NCI-H1417 treated with DMSO at 0.1 percent for 48 hours (cell line): ENCODE results near the gene DIP2C.
"Not testable (repeated sequence)": the region's sequence is repeated elsewhere in the genome, so short reads cannot be mapped to it uniquely, and the experiment has no call there.

Experiments used
- DNase-seq: peaks from one replicate; lab custom pipeline; 2025; lab: John Stamatoyannopoulos, UW

The DIP2C gene

GRCh38 chr10:697097-697875 lies 7.8 kb upstream of the DIP2C start:
- DNase-seq = no peak

DNA sequence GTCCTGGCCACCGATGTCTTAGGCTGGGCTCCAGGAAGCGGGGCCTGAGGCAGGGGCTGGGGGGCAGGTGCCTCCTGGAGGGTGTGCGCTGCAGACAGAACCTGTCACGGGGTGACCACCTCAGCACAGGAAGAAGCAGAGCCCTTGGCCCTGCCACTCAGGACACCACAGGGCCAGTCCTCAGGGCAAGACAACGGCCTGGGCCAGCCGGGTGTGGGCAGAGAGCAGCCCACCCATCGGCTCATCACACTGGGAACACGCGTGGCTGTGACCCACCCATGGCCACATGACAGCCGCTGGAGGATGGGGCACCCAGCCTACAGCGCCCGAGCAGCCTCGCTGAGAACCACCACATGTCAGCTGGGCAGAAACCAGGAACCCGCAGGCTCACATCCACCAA lies 5.9 kb upstream of the DIP2C start:
- DNase-seq = no peak

DNA sequence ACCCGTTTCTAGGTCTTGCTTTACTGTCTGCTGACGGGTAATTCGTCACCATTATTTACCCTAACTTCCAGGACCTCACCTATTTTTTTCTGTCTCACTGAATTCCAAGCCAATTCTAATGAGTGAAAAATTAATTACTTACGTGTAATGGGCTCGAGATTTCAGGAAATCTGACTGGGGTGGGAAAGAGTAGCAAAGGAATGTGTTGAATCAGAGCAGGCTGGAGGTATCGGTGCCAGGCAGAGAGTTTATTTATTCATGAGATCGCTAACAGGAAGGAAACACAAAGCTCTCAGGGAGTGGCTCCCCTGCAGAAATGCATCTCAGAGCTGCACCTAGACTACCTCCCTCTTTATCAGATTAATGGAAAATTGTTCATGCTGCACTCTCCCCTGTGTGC lies 4.0 kb upstream of the DIP2C start:
- no peak for DNase-seq

DNA sequence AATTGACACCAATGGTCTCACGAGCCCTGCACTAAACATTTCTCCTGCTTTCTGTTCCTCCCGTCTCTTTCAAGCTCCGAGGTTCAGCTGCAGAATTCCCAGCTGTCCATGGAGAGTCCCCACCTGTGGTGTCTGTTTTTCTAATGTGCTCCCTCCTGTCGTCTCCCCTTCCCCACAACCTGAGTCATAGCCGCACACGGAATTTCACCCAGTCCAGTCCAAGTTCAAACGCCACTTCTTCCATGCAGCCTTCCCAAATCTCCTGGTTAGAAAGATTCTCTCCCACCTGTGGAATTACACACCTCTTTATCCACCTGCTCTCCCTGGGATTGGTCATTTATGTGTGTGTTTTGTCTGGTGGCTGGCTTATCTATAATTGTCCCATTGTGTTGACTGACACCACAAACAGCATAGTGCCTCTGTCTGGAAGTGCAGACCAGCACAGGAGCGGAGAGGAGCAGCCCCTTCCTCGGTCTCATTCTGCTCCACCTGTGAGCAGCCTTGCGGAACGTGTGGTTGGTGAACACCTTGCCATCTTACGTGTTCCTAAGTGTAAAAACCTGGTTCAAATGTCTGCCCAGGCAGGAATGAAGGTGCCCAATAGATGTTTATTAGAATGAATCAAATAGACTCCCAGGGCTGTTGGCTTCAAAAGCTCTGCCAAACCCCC lies 3.3 kb upstream of the DIP2C start:
- no peak for DNase-seq

GRCh38 chr10:691216-691615 lies 1.7 kb upstream of the DIP2C start:
- no peak for DNase-seq

DNA sequence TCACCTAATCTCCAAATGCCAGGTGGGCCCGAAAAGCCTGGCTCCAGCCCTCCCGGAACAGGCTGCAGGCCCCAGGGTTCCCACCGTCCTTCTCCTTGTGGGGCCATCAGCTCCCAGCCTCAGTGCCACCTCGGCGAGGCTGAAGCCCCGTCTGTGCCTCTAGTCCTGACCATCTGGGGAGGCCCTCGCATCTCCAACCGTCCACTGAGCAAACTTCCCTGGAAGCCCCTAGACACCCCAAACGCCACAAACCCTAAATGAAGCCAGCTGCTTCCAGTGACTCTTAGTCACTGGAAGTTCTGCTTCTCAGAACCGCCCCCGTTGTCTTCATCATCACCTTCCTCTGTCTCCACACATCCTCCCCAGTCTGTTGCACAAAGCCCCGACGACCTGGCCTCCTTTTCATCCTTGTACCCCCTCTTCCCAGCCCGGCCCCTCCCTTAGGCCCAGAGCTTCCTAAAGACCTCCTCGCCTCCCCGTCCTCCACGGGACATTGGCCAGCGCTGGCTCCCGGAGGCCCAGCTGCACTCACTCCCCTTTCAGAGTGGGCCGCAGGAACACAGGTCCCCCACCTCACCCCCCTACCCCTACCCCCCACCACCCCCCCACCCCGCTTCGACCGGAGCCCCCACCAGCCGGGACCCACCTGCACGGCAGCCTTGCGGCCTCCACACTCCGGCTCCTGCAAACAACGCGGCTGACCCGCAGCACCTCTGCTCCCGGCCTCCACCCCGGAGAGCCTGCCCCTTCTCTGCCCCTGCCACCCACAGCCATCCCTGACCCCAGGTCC lies 1.1 kb upstream of the DIP2C start:
- no peak for DNase-seq

DNA sequence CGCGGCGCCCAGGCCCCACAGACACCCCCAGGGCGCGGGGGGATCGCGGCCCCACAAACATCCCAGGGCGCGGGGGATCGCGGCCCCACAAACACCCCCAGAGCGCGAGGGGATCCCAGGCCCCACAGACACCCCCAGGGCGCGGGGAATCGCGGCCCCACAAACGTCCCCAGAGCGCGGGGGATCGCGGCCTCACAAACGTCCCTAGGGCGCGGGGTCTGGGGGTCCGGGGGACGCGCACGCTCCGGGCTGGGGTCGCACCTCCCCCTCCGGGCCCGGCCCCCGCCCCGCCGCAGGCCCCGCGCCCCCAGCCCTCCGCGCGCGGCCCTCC lies 382 bp downstream of the DIP2C start:
- no peak for DNase-seq

- no peak for DNase-seq
Measured at GRCh38 chr10:688312-689120, 952 bp downstream of the DIP2C start.

DNA sequence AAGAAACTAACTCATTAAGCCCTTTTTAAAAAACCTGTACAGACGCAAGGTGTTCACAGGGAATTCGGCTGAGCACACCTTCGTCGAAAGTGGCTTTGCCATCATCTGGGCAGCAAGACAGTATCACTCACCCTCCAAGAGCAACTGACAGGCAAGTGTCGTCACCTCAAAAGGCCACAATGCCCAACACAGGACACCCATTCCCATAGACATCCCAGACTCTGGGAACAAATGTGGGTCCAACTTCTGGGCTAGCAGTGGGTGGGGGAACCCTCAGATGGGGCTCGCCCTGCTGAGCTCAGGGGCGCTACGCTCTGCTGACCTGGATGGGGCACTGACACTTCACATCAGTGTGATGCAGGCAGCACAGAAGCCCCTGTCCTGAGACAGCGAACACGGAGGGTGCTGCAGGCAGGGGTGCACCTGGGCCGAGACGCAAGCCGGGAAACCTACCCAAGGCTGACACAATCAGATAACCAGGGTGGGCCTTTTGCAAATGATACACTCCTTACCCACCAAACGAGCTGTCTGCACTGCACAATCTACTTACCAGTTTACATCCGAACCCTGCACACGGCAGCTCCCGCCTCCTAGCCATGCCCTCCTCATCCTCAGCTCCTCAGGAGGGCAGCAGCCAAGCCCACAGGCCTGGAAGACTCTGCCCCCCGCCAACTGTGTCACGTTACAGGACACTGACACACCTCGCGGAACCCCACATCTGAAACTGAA lies 1.7 kb downstream of the DIP2C start:
- no peak for DNase-seq

GRCh38 chr10:686155-686931 lies 3.1 kb downstream of the DIP2C start:
- DNase-seq = no peak

DNA sequence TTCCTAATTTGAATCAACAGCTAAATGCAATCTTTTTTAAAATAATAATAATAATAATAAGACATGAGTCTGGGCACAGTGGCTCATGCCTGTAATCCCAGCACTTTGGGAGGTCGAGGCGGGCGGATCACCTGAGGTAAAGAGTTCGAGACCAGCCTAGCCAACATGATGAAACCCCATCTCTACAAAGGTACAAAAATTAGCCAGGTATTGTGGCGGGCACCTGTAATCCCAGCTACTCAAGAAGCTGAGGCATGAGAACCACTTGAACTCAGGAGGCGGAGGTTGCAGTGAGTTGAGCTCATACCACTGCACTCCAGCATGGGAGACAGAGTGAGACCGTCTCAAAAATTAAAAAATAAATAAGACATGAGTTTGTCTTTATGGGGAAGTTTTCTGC lies 3.9 kb downstream of the DIP2C start:
- DNase-seq = no peak

- DNase-seq = no peak
Measured at GRCh38 chr10:683448-684071, 5.9 kb downstream of the DIP2C start.

DNA sequence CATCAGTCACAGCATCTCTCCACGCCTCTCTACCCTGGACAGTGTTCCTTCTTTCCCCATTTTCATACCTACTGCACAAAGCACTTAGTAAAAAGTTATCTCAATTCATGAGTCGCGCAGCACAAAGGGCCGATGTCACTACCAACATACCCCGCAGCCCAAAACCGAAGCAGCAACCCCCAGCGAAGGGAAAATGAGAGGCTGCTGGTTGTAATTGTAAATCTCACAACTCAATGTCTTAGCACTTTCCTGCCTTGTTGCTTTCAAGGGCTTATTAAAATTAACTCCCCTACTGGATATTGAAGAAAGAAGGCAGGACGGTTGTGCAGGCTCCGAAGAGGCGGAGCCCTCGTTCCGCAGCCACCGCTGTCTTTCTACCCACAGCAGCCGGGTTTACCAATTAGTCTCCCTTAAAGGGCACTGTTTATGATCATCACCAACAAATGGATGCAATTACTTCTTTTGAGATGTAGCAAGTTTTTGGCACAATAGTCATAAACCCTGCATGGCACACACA lies 6.5 kb downstream of the DIP2C start:
- no peak for DNase-seq

GRCh38 chr10:681670-682318 lies 7.7 kb downstream of the DIP2C start:
- DNase-seq = no peak

DNA sequence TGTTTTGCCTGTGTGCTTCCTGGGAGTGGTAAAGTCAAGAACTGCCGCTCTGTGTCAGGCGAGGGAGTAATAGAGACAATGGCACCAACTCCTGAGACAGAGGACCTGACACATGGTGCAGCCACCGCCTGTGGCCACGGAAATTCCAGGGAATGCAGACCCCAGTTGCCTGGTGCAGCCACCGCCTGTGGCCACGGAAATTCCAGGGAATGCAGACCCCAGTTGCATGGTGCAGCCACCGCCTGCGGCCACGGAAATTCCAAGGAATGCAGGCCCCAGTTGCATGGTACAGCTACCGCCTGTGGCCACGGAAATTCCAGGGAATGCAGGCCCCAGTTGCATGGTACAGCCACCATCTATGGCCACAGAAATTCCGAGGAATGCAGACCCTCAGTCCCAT lies 8.7 kb downstream of the DIP2C start:
- DNase-seq = no peak

GRCh38 chr10:680146-680545 lies 9.3 kb downstream of the DIP2C start:
- no peak for DNase-seq

DNA sequence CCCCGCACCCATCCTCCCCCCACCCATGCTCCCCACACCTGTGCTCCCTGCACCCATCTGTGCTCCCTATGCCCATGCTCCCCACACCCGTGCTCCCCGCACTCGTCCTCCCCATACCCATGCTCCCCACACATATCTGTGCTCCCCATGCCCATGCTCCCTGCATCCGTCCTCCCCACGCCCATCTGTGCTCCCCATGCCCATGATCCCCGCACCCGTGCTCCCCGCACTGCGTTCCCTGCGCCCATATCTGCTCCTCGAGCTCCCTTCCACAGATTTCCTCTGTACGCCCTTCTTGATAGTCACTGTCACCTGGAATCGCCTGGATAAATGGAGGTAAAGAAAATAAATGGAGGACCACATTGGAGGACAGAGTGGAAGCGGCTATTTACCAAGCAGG lies 9.9 kb downstream of the DIP2C start:
- no peak for DNase-seq

- not testable (repeated sequence) for DNase-seq
Measured at GRCh38 chr10:678662-679005, 10.8 kb downstream of the DIP2C start.

- no peak for DNase-seq
Measured at GRCh38 chr10:677750-678661, 11.5 kb downstream of the DIP2C start.
